OCI-LY7 (cell line): ENCODE data around the gene GNPTG. TPM values are rescaled to one million over a fixed set of nuclear protein-coding genes. Genes with fewer than 3 reads are reported as not detected.

ENCODE experiments used
- BruUV-seq: library from RNA; stranded (reverse); fragments of 400-500 nt; replicated peaks from 2 replicates; lab custom pipeline; 2021; lab: Mats Ljungman, UMichigan
- CTCF ChIA-PET: fragments of 300-600 bp; sonication (Branson Sonifier 250); formaldehyde crosslinking; loops from one replicate; lab custom pipeline; 2022; ENCODE audit warnings: antibody characterized with exemption; ENCODE audit not compliant: unreplicated experiment; lab: Charles Lee
- POLR2A ChIA-PET: fragments of 300-600 bp; sonication (Branson Sonifier 250); formaldehyde crosslinking; loops from one replicate; lab custom pipeline; 2022; ENCODE audit warnings: antibody characterized with exemption; lab: Charles Lee
- DNase-seq: peaks from one replicate; pipeline ENCODE4 v3.0.0-alpha.2; 2015; ENCODE audit warnings: low spot score
- H2AFZ ChIP-seq: fragments of 200-600 bp; sonication (generic), shearing (Covaris generic); 2 replicates; pipeline ENCODE4 v1.6.1; 2014; ENCODE audit warnings: mild to moderate bottlenecking, antibody characterized with exemption, low read length, moderate library complexity
- H3K27ac ChIP-seq: fragments of 200-600 bp; sonication (generic); 2 replicates; pipeline ENCODE4 v1.5.1; 2014; ENCODE audit warnings: mixed run types, low read depth, mild to moderate bottlenecking, moderate library complexity, low read length, inconsistent platforms; ENCODE audit not compliant: poor library complexity, severe bottlenecking
- H3K36me3 ChIP-seq: fragments of 200-600 bp; sonication (generic); 2 replicates; pipeline ENCODE4 v1.6.1; 2014; ENCODE audit warnings: mild to moderate bottlenecking, antibody characterized with exemption, low read length, moderate library complexity, mixed read lengths; ENCODE audit not compliant: insufficient read depth
- H3K4me1 ChIP-seq: fragments of 200-600 bp; sonication (generic); 2 replicates; pipeline ENCODE4 v1.5.1; 2014; ENCODE audit warnings: mild to moderate bottlenecking, low read length; ENCODE audit not compliant: insufficient read depth, poor library complexity, severe bottlenecking
- H3K4me2 ChIP-seq: fragments of 200-600 bp; sonication (generic); 2 replicates; pipeline ENCODE4 v1.6.1; 2014; ENCODE audit warnings: mild to moderate bottlenecking, low read length
- H3K4me3 ChIP-seq: fragments of 200-600 bp; sonication (generic); 2 replicates; pipeline ENCODE4 v1.5.1; 2014; ENCODE audit warnings: mild to moderate bottlenecking, low read depth, low read length; ENCODE audit not compliant: poor library complexity, severe bottlenecking
- H3K79me2 ChIP-seq: fragments of 200-600 bp; sonication (generic); 2 replicates; pipeline ENCODE4 v1.6.1; 2016; ENCODE audit warnings: low read depth, mild to moderate bottlenecking, low read length, moderate library complexity, mixed read lengths; ENCODE audit not compliant: insufficient read depth
- H3K9me2 ChIP-seq: fragments of 200-600 bp; sonication (generic); 2 replicates; pipeline ENCODE4 v1.6.1; 2016; ENCODE audit warnings: mild to moderate bottlenecking, low read length, mixed read lengths; ENCODE audit not compliant: insufficient read depth
- H3K9me3 ChIP-seq: fragments of 200-600 bp; sonication (generic); 2 replicates; pipeline ENCODE4 v1.6.1; 2014; ENCODE audit warnings: mild to moderate bottlenecking, mixed run types, low read length, mixed read lengths
- H4K20me1 ChIP-seq: fragments of 200-600 bp; sonication (generic); 2 replicates; pipeline ENCODE4 v1.6.1; 2014; ENCODE audit warnings: mild to moderate bottlenecking, antibody characterized with exemption, low read length, moderate library complexity, mixed read lengths; ENCODE audit not compliant: insufficient read depth
- CTCF ChIP-seq: fragments of 200-600 bp; sonication (generic); conservative IDR thresholded peaks from 2 replicates; pipeline ENCODE4 v1.5.1; 2014; ENCODE audit warnings: mild to moderate bottlenecking, antibody characterized with exemption, low read length, moderate library complexity, mixed read lengths
- EZH2phosphoT487 ChIP-seq: fragments of 200-600 bp; sonication (generic); IDR thresholded peaks from 2 replicates; pipeline ENCODE4 v1.6.1; 2018; ENCODE audit warnings: low read depth, borderline replicate concordance, mild to moderate bottlenecking, mixed run types, antibody characterized with exemption, low read length, moderate library complexity, mixed read lengths
- intact Hi-C: fragments of 100-400 bp; cut with micrococcal nuclease; formaldehyde crosslinking; loops from one replicate; pipeline ENCODE4 v1.10.0; 2022; ENCODE audit not compliant: unreplicated experiment
- total RNA-seq, 2 experiments: library from RNA; depleted of rRNA in 1 of 2; stranded (reverse); fragments of >200 nt in 1 of 2; shearing (Covaris generic) in 1 of 2; gene quantifications; 2 replicates each; pipeline ENCODE4 v1.2.3, GENCODE V29; 2014 to 2022

Gene GNPTG
- total RNA-seq, 2 experiments from 2014 or later, result 21.3 to 24.1 TPM

GRCh38 chr16:1322407-1322806 lies 29.3 kb upstream of the GNPTG start:
- no peaks in the 10 kb centered on the region for H3K9me2 ChIP-seq
- no peak overlapping the region for H3K4me3 ChIP-seq
- no peak overlapping the region for H3K4me2 ChIP-seq
- intact Hi-C loops, result no loop called here
- no peaks in the 10 kb centered on the region for H3K79me2 ChIP-seq
- TF ChIP-seq CTCF, result no peak
- TF ChIP-seq EZH2phosphoT487, result no peak
- no peak overlapping the region for H2AFZ ChIP-seq
- CTCF ChIA-PET, result no interaction called here
- peaks cover 85% of the 10 kb centered on the region for H3K36me3 ChIP-seq
- H3K9me3 ChIP-seq, result no peaks in the 10 kb centered on the region
- H4K20me1 ChIP-seq, result no peaks in the 10 kb centered on the region
- H3K27ac ChIP-seq, result no peak overlapping the region
- POLR2A ChIA-PET, result interaction anchor here (0.6 kb wide), 1 partner anchor 17 kb away, joined by 5 read pairs; no protein-coding TSS in a partner anchor
- H3K4me1 ChIP-seq, result no peaks in the 10 kb centered on the region
- DNase-seq, result no peak
- no TSS peak for BruUV-seq

- intact Hi-C loops, result no loop called here
- no peak overlapping the region for H3K4me2 ChIP-seq
- no peak for DNase-seq
- BruUV-seq, result no TSS peak
- POLR2A ChIA-PET, result no interaction called here
- H3K27ac ChIP-seq, result no peak overlapping the region
- no peaks in the 10 kb centered on the region for H3K4me1 ChIP-seq
- no peak overlapping the region for H2AFZ ChIP-seq
- no peak for TF ChIP-seq CTCF
- TF ChIP-seq EZH2phosphoT487, result no peak
- no peak overlapping the region for H3K4me3 ChIP-seq
- no peaks in the 10 kb centered on the region for H3K9me2 ChIP-seq
- H3K9me3 ChIP-seq, result no peaks in the 10 kb centered on the region
- H3K36me3 ChIP-seq, result peaks cover 74% of the 10 kb centered on the region
- CTCF ChIA-PET, result no interaction called here
- no peaks in the 10 kb centered on the region for H3K79me2 ChIP-seq
- H4K20me1 ChIP-seq, result no peaks in the 10 kb centered on the region
Measured at GRCh38 chr16:1323296-1324239, 28.2 kb upstream of the GNPTG start.
